ENCODE measurements around the gene RHOF.

The RHOF gene

DNA sequence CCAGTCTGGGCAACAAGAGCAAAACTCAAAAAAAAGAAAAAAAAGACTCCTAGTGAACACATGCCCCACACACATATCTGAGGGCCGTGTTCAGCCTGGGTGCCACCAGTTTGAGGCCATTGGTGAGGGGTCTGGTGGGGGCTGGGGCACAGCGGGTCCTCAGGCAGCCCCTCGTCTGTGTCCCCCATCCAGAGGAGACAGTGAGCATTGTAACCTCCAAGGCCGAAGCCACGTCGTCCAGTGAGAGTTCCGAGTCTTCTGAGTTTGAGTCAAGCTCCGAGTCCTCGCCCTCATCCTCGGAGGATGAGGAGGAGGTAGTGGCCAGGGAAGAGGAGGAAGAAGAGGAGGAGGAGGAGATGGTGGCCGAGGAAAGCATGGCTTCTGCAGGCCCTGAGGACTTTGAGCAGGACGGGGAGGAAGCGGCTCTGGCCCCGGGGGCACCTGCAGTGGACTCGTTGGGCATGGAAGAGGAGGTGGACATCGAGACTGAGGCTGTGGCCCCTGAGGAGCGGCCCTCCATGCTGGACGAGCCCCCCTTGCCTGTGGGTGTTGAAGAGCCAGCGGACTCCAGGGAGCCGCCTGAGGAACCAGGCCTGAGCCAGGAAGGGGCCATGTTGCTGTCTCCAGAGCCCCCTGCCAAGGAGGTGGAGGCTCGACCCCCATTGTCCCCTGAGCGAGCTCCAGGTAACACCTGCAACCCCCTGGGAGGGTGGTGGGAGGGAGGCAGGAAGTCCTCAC lies 25.9 kb upstream of the RHOF start:
- no peak for DNase-seq

DNA sequence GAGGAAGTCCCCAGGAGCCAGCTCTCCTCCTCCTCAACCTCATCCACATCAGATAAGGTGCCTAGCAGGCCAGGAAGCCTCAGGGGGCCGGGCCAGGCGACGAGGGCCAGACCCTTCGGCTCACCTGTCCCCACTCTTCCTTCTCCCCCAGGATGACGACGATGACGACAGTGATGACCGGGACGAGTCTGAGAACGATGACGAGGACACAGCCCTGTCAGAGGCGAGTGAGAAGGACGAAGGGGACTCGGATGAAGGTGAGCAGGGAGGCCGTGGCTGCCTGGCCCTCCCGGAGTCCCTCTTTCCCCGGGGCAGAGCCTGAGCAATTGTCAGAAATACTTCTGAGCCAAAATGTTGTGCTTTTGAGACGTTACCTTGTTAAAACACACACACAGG lies 24.2 kb upstream of the RHOF start:
- no peak for DNase-seq

DNA sequence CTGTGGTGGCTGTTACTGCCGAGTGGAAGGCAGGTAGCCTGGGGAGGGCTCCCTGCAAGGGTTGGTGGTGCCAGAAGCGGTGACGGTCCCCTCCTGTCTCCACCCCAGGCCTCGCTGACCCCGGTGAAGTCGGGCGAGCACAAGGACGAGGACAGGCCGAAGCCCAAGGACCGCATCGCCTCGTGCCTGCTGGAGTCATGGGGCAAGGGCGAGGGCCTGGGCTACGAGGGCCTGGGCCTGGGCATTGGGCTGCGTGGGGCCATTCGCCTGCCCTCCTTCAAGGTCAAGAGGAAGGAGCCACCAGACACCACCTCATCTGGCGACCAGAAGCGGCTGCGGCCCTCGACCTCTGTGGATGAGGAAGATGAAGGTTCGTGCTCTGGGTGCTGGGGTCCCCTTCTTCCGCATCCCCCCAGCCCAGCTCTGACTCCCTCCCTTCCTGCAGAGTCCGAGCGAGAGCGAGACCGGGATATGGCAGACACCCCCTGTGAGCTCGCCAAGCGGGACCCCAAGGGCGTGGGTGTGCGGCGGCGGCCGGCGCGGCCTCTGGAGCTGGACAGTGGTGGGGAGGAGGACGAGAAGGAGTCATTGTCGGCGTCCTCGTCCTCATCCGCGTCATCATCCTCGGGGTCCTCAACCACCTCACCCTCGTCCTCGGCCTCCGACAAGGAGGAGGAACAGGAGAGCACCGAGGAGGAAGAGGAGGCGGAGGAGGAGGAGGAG lies 23.6 kb upstream of the RHOF start:
- no peak for DNase-seq

DNA sequence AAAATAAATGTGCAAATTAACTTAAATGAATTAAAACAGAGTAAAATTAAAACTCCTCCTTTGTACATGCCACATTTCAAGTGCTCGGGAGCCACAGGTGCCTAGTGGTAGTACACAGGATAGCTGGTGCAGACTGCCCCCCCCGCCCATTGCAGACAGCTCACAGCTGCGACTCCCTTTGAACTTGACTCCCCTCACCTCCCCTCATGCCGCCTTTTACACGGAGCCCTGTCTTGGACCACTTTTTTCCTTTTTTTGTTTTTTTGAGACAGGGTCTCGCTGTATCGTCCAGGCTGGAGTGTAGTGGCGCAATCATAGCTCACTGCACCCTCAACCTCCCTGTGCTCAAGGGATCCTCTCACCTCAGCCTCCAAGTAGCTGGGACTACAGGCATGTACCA lies 21.8 kb upstream of the RHOF start:
- DNase-seq = no peak

DNA sequence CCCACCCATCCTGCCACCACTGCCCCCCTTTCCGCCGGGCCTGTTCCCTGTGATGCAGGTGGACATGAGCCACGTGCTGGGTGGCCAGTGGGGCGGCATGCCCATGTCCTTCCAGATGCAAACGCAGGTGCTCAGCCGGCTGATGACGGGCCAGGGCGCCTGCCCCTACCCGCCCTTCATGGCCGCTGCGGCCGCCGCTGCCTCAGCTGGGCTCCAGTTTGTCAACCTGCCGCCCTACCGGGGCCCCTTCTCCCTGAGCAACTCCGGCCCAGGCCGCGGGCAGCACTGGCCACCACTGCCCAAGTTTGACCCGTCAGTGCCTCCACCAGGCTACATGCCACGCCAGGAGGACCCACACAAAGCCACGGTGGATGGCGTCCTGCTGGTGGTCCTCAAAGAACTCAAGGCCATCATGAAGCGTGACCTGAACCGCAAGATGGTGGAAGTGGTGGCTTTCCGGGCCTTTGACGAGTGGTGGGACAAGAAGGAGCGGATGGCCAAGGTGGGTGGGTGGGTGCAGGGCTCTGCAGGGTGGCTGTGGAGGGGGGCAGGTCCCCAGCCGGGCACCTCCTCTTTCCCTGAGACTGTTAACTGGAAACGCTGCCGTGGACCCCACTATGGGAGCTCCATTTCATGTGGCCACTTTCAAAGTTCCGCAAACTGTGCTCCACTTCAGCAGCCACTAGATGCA lies 21.1 kb upstream of the RHOF start:
- no peak for DNase-seq

DNA sequence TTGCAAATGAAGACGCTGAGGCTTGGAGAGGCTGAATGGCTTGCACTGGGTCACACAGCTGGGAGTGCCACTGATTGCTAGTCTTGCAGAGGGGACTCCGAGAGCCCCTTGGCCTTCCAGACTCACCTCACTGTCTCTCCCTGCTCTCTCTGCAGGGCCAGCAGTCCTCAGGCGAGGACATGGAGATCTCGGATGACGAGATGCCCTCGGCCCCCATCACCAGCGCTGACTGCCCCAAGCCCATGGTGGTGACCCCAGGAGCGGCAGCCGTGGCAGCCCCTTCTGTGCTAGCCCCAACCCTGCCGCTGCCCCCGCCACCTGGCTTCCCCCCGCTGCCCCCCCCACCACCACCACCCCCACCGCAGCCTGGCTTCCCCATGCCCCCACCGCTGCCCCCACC lies 20.5 kb upstream of the RHOF start:
- no peak for DNase-seq

DNA sequence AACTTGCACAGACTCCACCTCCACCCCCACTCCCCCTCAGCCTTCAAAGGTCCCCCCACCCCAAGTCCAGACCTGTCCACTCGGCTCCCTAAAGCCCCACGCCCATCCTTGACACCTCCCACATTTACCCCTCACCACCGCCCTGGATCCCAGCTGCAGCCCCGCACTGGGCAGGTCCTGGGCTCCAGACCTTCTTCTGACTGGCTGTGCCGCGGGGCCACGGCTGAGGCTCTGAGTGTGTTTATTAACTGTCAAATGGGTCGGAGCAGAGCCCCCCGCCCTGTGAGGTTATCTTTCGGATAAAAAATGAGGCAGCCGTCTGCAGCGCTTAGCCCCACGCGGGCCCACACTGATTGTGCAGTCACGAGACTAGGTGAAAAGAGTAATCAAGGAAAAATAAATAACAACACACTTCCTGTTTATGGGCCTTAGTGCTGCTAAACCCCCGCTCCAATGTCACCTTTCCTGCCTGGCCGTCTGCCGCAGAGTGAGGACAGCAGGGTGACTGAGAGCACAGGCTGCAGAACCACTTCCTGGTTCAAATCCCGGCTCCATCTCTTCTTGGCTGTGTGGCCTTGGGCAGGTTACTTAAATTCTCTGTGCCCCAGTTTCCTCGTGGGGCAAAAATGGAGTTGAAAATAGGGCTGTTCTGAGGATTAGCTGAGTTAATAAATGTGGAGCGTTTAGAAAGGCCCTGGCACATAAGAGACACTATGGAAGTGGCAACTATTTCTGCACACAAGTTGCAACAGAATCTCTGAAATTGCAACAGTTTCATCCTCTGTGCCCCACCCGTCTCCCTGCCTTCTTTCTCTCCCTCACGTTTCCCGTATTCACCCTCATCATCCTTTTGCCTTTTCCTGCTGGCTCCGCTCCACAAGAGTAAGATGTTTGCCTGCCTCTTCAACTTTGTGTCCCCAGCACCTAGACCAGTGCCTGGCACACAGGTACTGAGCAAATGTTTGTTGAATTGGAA lies 19.7 kb upstream of the RHOF start:
- no peak for DNase-seq

DNA sequence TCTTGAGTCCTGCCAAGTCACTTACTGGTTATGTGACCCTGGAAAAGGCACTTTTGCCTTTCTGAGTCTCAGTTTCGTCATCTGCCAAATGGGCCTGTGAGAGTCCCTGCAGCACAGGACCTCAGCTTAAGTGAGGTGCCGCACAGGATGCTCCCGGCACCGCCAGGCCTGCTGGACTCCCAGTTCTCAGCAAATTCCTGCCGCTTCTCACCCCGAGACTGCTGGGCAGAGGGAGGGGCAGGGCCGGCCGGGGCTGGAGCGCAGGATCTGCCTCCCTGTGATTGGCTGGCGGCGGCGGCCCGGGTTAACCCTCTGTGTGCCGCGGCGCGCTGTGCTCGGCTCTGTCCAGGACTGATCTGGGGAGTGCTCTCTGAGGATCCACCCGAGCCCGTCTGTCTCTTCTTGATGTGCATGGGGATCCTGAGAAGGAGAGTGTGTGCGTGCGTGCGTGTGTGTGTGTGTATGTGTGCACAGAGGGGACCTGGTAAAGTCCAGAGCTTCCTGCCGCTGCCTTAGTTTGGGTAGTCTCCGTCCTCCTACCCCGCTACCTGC lies 18.9 kb upstream of the RHOF start:
- peak; percentile 71 for DNase-seq

DNA sequence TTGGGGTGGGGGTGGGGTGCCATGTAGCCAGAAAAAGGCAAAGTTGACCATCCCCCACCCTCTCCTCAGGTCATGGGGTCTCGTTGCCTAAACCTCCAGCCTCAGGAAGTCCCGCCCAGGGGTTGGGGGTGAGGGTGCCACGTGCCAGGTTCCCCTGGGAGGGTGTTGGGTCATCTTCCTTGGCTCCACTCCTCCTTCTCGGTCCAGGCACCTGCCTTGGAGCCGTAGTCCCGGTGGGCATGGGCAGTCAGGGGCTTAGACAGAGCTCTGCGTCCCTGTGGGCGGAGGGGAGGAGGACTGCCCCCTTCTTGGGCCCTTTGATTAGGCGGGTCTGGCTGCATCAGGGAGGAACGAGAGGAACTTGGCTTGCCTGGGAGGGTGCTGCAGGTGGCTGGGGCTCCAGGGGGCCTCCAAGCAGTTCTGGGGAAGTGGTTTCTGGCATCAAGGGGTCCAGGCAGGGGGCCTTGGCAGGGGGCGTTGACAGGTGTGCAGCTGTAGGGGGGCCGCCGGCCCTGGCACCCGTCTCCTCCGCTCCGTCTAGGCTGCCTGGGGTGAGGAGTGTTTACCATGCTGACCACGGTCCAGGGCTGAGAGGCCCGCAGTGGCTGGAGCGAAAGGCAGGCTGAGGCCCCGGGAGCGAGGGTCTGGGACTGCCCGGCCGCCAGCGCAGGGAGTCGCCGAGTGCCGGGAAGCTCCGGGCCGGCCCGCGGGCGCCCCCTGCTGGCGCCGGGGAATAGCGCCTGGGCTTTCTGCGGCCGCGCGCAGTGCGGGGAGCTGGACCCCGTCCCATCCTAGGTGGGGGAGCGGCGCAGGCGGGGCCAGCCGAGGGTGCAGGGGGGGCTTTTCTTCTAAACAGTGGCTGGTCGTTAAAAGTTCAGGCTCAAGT lies 18.2 kb upstream of the RHOF start:
- DNase-seq = peak; percentile 85

DNA sequence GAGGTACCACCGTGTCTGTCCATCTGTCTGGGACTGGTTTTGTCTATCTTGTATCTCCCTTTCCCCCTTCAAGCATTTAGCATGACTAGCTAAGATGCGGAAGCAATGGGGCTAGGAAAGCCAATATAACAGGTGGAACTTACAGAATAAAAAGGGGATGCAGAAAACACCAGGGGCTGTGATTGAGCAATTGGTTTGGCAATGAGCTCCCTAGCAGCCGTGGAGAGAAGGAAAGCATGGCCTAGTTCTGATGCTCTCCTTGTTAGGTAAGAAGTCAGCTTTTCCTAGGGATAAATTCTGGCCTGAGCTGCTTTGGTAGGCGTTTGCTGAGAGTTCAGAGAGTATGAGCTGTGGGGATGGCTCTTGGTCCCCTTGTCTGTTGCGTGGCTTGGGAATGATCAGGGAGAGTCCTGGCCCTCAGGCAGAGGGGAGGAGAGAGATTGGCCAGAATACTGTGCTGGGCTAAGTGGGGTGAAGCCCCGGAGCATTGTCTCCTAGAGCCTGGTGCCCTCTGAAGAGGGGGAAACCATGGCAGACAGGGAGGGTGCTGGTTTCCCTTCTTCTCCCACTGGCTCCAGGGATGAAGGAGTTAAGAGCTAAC lies 17.4 kb upstream of the RHOF start:
- DNase-seq = no peak

DNA sequence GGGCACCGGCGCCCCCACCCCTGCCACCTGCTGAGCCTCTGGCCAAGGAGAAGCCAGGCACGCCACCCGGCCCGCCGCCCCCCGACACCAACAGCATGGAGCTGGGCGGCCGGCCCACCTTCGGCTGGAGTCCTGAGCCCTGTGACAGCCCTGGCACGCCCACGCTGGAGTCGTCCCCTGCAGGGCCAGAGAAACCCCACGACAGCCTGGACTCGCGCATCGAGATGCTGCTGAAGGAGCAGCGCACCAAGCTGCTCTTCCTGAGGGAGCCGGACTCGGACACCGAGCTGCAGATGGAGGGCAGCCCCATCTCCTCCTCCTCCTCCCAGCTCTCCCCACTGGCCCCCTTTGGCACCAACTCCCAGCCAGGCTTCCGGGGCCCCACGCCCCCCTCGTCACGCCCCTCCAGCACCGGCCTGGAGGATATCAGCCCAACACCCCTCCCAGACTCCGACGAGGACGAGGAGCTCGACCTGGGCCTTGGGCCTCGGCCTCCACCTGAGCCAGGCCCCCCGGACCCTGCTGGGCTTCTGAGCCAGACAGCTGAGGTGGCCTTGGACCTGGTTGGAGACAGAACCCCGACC lies 16.8 kb upstream of the RHOF start:
- DNase-seq = no peak

DNA sequence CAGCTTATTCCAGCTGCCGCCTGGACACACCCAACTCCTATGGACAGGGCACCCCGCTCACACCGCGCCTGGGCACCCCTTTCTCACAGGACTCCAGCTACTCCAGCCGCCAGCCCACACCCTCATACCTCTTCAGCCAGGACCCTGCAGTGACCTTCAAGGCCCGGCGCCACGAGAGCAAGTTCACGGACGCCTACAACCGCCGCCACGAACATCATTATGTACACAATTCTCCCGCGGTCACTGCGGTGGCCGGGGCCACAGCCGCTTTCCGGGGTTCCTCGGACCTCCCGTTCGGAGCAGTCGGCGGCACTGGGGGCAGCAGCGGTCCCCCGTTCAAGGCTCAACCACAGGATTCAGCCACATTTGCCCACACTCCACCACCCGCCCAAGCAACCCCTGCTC lies 16.2 kb upstream of the RHOF start:
- no peak for DNase-seq

DNA sequence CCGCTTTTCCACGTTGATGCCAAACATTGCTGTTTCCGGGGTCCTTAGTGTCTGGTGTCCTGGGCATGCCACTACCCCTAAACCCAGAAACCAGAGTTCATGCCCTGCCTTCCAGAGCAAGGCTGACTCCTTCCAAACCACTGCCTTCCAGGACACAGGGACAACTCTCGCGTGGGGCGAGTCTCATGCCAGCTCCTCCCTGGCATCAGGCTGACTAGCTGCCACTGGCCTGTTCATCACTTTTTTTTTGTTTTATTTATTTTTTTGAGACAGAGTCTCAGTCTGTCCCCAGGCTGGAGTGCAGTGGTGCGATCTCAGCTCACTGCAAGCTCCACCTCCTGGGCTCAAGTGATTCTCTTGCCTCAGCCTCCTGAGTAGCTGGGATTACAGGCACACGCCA lies 15.1 kb upstream of the RHOF start:
- DNase-seq = no peak

DNA sequence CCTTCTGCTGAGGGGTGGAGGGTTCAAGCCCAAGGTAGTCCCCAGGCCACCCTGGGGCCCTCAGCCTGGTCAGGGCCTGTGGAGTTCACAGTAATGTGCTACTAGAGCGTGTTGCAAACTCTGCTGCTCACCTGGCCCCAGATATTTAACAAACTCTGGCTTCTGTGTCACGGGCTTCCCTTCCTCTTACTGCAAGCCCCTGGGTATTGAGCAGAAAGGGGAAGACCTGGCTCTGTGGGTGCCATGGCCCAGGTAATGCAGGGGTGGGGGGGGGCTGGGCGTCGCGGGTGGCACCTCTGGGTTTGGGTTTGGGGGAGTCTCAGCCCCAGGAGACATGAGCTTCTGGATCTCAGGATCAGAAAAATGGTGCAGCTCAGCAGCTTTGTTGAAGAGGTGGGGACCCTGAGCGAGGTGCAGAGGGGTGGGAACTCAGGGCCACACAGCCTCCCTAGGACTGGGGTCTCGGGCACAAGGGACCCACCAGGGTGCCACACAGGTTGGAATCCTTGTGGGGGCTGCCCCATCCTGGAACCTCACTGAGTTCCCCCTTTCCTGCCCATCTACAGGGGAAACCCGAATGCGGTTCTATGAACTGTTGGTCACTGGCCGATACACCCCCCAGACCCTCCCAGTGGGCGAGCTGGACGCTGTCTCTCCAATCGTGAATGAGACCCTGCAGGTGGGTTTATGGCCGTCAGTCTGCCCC lies 14.3 kb upstream of the RHOF start:
- DNase-seq = no peak

DNA sequence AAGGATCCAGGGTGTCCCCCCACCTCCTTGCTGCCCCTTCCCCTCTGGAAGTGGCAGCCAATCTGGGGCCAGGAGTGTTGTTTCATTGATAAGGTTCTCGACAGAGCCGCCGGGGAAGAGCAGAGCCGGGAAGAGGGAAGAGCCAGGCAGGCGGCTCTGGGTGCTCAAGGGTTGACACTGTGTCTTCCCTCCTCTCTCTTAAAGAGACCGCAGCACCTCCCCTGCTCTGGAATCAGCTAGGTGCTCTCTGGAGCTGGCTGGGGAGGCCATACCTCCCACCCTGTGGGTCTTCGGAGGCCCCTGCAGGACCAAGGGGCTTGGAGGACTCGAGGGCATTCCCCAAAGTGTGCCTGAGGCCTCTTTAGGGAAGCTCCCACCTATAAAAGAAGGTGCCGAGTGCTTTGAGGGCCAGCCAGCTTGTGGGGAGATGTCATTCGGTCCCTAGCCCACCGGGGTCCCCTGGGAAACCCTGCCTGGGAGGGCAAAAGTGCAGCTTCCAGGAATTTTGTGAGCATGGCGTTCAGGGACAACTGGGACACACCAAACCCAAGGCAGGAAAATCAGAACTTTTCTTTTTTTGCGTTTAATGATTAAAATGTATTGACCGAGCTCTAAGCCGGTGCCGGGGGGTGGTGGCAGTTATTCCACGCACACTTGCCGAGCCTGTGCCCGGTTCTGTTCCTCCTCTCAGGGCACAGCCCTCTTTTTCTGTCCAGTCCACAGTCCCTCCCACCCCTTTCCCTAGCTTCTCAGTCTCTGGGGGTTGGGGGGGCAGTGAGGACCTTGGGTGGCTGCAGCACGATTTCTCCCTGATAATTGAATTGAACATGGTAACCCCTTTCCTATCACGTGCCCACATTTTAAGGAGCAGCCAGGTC lies 13.3 kb upstream of the RHOF start:
- no peak for DNase-seq

DNA sequence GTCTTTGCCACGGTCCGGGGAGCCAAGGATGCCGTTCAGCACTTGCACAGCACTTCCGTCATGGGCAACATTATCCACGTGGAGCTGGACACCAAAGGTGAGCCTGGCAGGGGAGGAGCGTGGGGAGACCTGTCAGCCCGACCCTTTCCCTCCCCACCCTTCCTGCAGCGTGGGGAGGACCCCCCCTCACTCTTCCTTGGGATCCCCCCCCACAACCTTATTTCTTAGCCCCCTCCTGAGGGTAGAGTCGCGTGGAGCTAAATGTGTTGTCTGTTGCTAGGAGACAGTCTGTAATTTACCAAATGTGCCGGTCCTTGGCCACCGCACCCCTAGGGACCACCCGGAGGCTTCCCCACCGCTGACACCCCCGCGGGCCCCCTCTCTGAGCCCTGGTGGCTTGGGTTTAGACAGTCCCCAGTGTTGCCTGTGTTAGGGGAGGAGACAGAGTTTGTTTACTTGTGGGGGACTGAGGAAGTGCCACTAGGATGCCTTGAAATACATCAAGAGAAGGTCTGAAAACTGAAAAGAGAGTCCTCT lies 12.6 kb upstream of the RHOF start:
- DNase-seq = no peak

DNA sequence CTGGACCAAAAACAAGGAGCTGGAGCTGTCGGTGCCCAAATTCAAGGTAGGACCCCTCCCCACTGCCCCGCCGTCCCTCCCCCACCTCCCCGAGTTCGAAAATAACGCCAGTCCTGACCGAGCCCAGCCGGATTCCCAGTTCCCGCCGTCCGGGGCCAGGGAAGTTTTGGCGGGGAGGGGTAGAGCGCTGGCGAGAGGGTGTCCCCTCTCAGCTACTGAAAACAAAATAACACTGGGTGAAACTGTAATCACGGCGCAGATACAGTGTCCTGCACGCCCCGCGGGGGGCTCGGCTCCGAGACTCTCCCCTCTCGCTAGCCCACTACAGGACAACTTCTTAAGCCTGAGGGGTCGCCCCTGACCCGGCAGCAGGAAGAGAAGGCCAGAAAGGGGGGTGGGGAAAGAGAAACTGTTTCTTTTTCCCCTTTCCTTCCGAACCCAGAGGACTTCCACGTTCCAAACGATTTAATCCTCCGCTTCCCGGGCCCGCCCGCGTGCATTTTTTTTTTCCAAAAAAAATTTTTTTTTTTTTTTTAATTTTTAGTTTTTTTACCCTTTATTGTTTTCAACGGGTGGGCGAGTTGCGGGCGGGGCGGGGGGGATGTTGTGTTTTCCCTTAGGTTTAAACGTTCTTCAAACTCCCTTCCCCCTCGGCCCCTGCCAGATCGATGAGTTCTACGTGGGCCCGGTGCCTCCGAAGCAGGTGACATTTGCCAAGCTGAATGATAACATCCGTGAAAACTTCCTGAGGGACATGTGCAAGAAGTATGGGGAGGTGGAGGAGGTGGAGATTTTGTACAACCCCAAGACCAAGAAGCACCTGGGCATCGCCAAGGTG lies 11.9 kb upstream of the RHOF start:
- DNase-seq = no peak

Measured in left hindlimb (tissue), 1 donor.